GM19238 (cell line): ENCODE data around the gene SRGAP1.
"Not testable (repeated sequence)": the region's sequence is repeated elsewhere in the genome, so short reads cannot be mapped to it uniquely, and the experiment has no call there.

Experiments
- DNase-seq: peaks from one replicate; pipeline ENCODE4 v3.0.0; 2011; ENCODE audit warnings: low spot score; ENCODE audit not compliant: insufficient read length

Gene SRGAP1

GRCh38 chr12:64160021-64160710 lies 315.7 kb downstream of the SRGAP1 start:
- DNase-seq: no peak

GRCh38 chr12:64160711-64161060 lies 316.2 kb downstream of the SRGAP1 start:
- no peak for DNase-seq

- not testable (repeated sequence) for DNase-seq
Measured at GRCh38 chr12:64166606-64167005, 322.1 kb downstream of the SRGAP1 start.

- DNase-seq: not testable (repeated sequence)
Measured at GRCh38 chr12:64167041-64167440, 322.5 kb downstream of the SRGAP1 start.

GRCh38 chr12:64170024-64170423 lies 325.5 kb downstream of the SRGAP1 start:
- DNase-seq: no peak

GRCh38 chr12:64170730-64171129 lies 326.2 kb downstream of the SRGAP1 start:
- DNase-seq: no peak

- DNase-seq: no peak
Measured at GRCh38 chr12:64171715-64172114, 327.2 kb downstream of the SRGAP1 start.

GRCh38 chr12:64172143-64172970 lies 327.9 kb downstream of the SRGAP1 start:
- no peak for DNase-seq

- DNase-seq: no peak
Measured at GRCh38 chr12:64173456-64173855, 329.0 kb downstream of the SRGAP1 start.

- no peak for DNase-seq
Measured at GRCh38 chr12:64175254-64175945, 330.9 kb downstream of the SRGAP1 start.

- DNase-seq: no peak
Measured at GRCh38 chr12:64177001-64177400, 332.5 kb downstream of the SRGAP1 start.

GRCh38 chr12:64178122-64178521 lies 333.6 kb downstream of the SRGAP1 start:
- no peak for DNase-seq

GRCh38 chr12:64180951-64181350 lies 336.5 kb downstream of the SRGAP1 start:
- DNase-seq: no peak

GRCh38 chr12:64181430-64182291 lies 337.2 kb downstream of the SRGAP1 start:
- no peak for DNase-seq

- DNase-seq: no peak
Measured at GRCh38 chr12:64184216-64184615, 339.7 kb downstream of the SRGAP1 start.

GRCh38 chr12:64186789-64187188 lies 342.3 kb downstream of the SRGAP1 start:
- no peak for DNase-seq

- DNase-seq: no peak
Measured at GRCh38 chr12:64187370-64187769, 342.9 kb downstream of the SRGAP1 start.

GRCh38 chr12:64187794-64188193 lies 343.3 kb downstream of the SRGAP1 start:
- no peak for DNase-seq

GRCh38 chr12:64189530-64189929 lies 345.0 kb downstream of the SRGAP1 start:
- DNase-seq: no peak

GRCh38 chr12:64190140-64190539 lies 345.6 kb downstream of the SRGAP1 start:
- no peak for DNase-seq
